Sciatic nerve (tissue), 2 donors: ENCODE data around the gene HINT3. TPM values are rescaled to one million over a fixed set of nuclear protein-coding genes. Genes with fewer than 3 reads are reported as not detected.
A peak's percentile ranks its signal among the peaks of the same experiment; 100 is the strongest.
"Not testable (repeated sequence)": the region's sequence is repeated elsewhere in the genome, so short reads cannot be mapped to it uniquely, and the experiment has no call there.

Source experiments
- ATAC-seq: fragments of 200-7000 bp; cut with Tn5 transposase; one replicate; pipeline ENCODE4 v1.9.1; 2020; ENCODE audit warnings: mild to moderate bottlenecking, moderate library complexity
- DNase-seq: peaks from one replicate; pipeline ENCODE4 v3.0.0-alpha.2; 2020; ENCODE audit warnings: low spot score
- intact Hi-C: fragments of 100-400 bp; cut with DNase I; formaldehyde crosslinking; loops from one replicate; pipeline ENCODE4 v1.14.2; 2022
- total RNA-seq: library from RNA; stranded (reverse); fragmentation: NEBNext Ultra II Directional; extraction: Animal tissue kit (Norgen Biotek cat#: 25700); gene quantifications from one replicate; pipeline ENCODE4 v1.2.1, GENCODE V29; 2021
- donor health status: DM: no; HTN: no; CAD: no.
- donor health status: DM: no; HTN: no; CAD: no.

The HINT3 gene
- total RNA-seq, 1 donor from 2014 or later, result 25.0 TPM

DNA sequence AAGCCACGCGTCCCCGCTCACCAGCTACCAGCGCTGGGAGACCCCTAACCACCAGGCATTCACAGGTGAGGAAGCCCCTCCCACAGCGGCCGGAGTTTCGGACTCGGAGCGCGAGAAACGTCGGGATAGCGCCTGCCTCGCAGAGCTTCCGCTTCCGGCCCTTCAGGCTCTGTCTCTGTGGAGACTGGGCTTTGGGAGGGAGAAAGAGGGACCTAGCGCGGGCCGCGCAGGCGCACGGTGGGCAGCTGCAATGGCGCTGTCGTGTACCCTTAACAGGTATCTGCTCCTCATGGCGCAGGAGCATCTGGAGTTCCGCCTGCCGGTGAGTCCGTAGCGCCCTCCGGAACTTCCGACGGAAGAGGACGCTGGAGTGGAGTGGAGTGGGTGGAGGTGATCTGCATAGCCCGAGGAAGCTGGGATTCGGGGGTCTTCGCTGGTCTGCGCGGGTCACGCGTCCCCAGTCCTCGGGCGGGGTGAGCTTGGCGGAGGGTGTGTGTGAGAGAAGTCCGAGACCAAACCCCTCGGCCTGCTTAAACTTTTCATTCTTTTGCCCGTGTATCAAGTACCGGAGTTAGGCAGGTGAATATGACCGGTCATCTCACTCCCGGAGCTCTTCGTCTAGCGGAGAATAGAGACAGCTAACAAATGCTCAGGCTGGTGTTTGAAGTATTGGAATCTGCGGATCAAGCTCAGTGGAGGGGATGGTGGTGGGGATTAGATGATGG is 29.9 kb downstream of the HINT3 start, which contains the start of gene TRMT11:
TSS of gene TRMT11 (plus strand) at position 240 of the 725 bp plus-strand sequence. CDS start at position 251, 11 bp downstream.
- intact Hi-C loops, result no loop called here
- DNase-seq, result peak; percentile 91
- peak; percentile 98 for ATAC-seq

DNA sequence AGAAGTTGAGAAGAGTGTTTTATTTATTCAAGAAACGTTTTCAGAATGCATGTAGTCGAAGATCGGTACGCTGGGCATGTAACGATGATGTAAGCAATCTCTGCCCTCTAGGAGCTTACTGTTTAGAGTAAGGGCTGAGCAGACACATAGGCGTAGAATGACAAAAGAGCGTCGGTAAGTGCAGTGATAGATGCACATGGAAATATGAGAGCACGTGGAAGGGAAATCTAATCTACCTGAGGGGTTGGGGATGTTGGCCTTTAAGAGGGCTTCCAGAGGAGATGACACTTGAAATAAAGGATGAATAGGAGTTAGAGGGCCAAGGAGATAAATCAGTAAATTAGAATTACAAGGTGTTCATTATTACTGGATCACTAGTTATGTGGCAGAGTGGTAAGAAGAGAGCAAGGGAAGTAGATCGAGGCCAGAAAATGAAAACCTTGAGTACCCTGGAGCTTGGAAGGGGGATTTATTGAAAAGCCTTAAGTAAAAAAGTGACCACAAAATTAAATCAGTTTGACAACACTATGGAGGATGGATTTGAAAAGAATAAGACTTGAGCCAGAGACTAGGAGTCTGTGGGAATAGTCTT is 30.6 kb downstream of the HINT3 start:
- intact Hi-C loops, result no loop called here
- DNase-seq, result no peak
- ATAC-seq, result peak; percentile 13

DNA sequence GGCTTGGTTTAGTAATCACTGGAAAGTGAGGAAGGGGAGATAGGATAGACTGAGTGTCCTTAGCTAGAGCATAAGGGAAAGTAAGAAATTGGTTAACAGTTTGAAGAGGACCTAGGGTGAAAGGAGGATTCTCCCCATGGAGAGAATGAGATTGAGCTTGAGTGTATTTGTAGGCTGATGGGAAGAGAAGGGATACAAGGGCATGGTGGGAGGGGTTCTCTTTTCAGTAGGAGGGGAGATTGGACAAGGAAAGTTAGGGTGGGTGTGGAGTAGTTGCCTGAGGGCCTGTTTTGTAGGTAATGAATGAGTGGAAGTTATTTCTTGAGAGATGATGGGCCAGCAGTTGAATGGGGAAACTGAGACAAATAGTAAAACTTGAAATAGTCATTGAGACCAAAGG is 31.7 kb downstream of the HINT3 start:
- DNase-seq, result no peak
- intact Hi-C loops, result no loop called here
- ATAC-seq, result no peak

DNA sequence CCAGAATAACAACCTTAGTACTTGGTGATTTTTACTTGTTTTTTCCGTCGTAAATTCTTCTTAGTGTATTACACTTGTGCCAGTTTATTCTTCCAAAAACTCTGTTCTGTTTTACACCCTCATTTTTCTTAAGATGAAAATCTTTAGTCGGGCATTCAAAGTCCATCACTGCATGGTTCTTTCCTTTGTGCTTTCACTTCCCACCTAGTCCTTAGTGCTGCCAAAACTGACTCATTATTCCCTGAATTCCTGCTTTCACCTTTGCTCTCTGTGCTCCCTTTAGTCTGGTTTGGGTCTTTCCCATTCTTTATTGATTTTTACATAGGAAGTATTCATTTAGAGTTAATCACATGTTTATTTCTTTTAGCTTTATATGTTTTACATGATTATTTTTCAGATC is 33.1 kb downstream of the HINT3 start:
- ATAC-seq (no peak), DNase-seq (no peak)
- intact Hi-C loops, result no loop called here

DNA sequence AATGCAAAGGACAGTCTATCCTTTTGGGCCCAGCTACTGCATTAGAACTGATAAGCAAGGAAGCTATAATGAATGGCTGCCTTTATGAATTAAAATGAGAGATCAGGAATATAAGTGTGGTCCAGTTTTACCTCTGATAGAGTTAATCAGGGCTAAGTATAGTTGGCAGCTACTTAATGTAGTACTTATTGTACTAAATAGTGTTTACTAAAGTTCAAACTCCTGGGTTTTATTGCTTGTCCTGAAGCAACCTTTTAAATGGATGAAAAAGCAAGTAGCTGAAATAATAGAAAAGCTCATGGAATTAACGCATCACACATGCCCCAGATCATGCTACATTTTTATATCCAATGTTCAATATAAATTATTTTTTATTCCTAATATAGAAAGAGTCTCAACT is 35.1 kb downstream of the HINT3 start:
- intact Hi-C loops, result no loop called here
- DNase-seq (no peak), ATAC-seq (no peak)

DNA sequence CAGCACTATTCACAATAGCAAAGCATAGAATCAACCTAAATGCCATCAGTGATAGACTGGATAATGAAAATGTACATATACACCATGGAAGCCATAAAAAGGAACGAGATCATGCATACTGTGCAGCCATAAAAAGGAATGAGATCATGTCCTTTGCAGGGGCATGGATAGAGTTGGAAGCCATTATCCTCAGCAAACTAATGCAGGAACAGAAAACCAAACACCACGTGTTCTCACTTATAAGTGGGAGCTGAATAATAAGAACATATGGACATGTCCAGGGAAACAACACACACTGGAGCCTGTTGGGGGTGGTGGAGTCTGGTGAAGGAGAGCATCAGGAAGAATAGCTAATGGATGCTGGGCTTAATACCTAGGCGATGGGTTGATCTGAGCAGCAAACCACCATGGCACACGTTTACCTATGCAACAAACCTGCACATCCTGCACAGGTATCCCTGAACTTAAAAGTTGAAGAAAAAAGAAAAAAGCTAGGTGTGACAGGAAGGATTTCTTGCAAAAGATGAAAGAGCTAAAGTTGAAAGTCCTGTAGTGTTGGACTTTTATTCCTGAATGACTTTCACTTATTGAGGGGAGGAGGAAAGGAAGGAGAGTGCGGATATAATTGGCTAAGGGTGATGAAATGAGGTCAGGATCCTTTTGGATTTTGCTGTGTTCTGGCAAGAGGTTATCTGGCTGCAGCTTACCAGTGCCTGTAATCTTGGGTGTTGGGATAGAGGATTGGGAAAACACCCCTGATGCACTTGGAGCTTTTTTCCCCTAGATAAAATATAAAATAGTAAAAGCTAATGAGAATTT is 38.3 kb downstream of the HINT3 start:
- DNase-seq (no peak), ATAC-seq (no peak)
- intact Hi-C loops, result no loop called here

DNA sequence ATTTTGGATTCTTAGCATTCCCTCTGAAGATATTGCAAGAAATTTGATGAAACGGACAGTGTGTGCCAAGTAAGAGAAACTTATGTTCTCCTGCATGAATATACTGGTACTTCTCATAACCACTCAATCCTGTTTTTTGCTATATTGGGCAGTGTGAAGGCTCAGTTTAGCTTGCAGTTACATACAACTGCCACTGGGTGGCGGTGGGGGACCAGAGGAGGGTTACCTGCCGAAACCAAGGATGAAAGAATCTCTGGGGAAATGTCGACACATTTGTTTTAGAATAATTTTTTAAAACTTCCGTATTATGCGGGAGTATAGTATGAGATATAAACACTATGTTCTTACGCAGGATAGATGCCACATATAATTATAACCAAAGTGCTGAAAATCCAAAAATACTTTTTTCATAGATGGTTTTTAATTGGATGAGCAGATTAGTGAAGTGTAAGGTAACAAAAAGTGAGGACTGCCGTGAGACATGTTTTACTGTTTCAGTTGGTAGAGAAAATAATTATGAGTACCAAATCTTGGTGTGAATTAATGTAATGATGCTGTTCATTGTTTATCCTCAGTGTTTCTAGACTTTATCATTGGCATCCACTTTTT is 39.5 kb downstream of the HINT3 start:
- ATAC-seq (peak; percentile 89), DNase-seq (peak; percentile 77)
- intact Hi-C loops, result no loop called here

DNA sequence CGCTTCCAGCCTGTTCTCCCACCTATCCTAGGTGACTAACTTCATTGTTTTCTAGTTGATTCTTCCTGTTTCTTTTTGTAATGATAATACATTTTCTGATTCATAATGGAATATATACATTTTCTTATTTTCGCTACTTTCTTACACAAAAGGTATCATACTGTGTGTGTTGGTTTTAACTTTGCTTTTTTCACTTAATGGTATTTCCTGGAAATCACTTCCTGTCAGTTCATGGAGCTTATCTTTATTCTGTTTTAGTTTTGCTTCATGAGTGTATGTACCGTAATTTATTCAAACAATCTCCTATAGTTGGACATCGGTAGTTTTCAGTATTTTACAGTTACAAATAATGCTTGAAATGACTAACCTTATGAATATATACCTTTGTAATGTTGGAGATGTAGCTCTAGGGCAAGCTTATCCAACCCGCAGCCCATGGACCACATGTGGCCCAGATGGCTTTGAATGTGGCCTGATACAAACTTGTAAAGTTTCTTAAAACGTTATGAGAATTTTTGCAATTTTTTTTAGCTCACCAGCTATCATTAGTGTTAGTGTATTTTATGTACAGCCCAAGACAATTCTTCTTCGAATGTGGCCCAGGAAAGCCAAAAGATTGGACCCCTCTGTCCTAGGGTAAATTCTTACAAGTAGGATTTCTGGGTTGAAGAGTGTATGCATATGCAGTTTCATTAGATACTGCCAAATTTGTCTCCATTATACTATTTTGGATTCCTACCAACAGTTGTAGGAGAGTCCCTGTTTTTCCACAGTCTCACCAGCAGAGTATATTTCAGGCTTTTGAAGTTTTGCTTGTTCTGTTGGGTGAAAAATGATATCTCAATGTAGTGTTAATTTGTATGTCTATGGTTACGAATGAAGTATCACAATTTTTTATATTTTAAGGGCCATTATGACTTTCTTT is 46.4 kb downstream of the HINT3 start:
- intact Hi-C loops, result no loop called here
- ATAC-seq, result no peak
- no peak for DNase-seq

DNA sequence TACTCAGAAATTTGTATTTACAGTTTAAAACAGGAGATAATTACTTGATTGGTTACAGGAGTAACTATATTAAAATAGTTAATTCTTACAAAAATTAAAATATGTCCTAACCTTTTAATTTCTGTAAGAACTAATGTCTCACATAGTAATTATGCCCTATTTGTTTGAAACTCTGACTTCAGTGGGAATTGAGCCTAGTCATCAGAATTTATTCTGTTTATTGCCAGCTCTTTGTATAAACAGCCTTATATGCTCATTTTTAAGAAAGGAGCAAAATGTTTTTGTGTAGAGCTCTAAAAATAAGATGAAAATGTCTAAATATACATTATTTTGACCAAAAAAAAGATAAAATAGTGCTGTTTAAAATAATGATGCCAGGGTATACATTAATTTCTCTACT is 51.2 kb downstream of the HINT3 start:
- no peak for ATAC-seq
- no peak for DNase-seq
- intact Hi-C loops, result no loop called here

DNA sequence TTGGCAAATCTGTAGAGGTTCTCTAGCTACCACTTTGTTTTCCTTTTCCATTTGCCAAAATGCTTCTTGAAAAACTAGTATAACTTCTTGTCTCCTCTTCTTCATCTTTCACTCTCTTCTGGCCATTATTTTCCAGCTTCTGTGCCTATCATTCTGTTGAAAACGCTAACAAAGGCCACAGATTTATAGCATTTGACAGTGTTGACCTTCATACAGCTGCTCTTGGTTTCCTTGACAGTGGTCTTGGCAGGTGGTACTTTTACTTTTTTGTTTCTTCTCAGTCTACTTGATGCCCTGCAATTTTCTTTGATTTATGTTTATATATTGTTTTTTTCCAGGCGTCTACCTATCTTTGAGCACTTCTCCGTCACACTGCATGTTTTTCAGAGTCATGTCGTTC is 53.5 kb downstream of the HINT3 start:
- ATAC-seq, result no peak
- DNase-seq, result no peak
- intact Hi-C loops, result no loop called here

DNA sequence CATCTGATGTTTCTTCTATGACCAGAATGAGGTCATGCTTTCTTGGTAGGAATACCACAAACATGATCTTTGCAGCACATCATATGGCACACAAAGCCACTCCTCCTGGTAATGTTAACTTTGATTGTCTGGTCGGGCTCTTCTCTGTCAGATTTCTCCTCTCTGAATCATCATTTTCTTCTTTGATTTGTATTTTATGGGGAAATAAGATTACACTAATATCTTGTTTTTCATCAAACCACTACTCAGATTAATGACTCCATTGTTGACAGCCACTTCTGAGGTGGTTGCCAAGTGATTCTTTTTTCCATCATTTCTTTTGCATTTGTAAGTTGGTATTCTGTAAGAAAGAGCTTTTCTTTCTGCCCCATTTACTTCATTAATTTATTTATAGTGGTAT is 59.3 kb downstream of the HINT3 start:
- intact Hi-C loops, result no loop called here
- ATAC-seq, result no peak
- DNase-seq, result no peak

DNA sequence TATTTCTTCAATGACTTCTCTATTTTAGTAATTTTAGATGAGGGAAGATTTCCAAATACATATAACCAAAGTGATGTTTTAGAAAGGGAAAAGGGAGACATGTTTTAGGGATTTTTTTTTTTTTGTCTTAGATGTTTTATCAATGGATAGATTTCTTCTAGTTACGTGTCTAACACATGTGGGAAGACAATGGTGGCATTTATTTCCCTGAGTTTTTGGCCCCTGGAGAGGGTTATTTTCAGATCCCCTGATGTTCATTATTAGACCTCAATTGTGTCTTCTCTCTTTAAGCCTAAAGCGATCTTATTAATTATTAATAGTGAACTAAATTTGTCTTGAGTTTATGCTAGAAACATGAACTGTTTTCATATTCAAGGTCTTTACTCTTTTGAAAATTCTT is 60.0 kb downstream of the HINT3 start:
- ATAC-seq, result no peak
- intact Hi-C loops, result no loop called here
- no peak for DNase-seq

DNA sequence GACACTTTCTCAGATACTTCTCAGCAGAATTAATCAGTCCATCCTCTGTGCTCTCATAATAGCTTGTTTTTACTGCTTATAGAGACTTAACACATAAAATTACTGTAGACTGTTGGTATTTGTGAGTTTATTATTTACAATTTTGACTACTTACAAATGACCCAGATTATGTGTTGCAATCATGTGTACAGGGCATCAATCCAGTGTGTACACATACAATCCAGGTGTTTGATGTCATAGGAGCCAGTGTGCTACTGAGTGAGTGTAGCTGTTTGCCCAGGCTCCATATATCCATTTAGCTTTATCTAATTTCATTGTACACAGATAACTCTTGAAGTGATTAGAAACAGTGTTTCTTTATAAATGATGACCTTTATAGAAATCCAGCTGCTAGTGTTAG is 61.1 kb downstream of the HINT3 start:
- no peak for ATAC-seq
- DNase-seq, result no peak
- intact Hi-C loops, result no loop called here

DNA sequence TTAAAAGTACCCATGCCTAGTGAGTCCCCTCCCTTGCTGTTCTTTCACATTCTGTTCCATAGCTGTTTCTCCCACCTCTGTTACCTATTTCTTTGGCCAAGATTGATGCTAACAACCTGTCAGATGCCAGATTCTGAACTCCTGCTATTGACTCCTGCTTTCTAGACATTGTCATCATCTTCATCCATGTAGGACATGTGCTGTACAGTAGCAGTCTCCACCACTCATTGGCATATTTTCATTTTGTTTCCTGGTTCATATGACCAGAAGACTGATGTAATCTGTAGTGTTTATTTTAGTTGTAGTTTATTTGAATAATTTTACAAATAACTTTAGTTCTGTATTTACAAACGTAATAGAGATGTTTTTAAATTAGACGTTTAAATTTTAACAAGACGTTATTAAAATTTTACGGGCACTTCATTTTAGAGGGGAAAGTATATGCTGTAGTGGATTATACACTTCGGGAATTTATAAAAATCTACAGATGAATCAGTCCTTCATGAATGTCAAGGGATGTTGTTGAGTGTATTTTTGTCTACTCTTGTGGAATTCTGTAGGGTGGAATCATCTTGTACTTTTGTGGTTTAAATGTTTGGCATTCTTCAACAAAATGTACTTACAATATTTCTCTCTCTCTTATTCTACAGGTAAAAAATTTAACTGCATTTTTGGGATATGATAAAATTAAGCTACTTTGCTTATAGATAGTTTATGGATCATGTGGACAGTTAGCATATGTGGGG is 63.9 kb downstream of the HINT3 start:
- DNase-seq, result no peak
- intact Hi-C loops, result no loop called here
- ATAC-seq, result no peak

DNA sequence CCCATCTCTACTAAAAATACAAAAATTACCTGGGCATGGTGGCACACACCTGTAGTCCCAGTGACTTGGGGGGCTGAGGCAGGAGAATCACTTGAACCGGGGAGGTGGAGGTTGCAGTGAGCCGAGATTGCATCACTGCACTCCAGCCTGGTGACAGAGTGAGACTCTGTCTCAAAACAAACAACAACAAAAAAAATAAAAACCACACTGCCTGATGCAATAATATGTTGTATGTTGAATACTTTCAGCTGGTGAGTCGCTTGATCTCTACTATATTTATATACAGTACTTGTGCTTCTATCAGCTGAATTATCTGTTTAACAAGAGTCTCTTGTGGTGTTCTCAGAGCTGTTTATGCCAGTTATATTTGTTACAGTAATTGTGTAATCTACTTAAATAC is 66.9 kb downstream of the HINT3 start:
- ATAC-seq, DNase-seq, intact Hi-C loops: not testable (repeated sequence)

DNA sequence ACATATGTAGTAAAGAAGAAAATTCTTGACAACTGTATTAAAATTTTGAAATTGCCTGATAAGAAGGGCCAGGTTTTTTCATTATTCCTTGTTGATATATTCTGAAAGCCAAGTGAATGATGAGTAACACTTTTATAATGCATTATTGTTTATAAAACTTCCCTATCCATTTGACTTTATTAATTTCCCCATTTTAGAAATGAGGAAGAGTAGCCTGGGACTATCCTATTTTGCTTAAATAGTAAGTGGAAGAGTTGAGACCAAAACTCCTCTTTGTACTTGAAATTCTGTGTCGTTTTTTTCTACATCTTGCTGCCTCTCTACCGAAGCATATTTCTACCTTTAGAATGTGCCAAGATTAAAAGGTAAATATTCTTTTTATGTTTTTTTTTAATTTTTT is 69.4 kb downstream of the HINT3 start:
- intact Hi-C loops, result no loop called here
- DNase-seq, result no peak
- no peak for ATAC-seq

DNA sequence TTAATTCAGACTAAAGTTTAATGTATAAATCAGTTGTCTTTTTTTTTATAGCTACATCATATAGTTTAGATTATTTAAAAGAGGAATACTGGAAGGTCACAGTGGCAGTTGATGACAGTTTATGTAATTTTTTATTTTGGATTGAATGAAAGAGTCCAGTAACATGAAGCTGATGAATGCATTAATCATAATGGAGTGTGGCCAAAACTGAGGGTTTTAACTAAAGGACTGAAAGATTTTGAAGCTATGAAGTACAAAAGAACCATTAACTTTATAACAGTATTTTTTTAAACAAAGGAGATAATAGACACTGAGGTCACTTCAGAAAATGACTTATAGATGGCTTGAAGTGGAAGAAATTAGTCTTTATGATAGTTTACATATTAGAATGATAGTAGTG is 71.0 kb downstream of the HINT3 start:
- no peak for DNase-seq
- intact Hi-C loops, result no loop called here
- no peak for ATAC-seq
